ENCODE results near the gene BFSP2. TPM values are rescaled to one million over a fixed set of nuclear protein-coding genes. Genes with fewer than 3 reads are reported as not detected.

The BFSP2 gene
- total RNA-seq, 2 experiments from 2014 or later = 0.61 TPM; not detected in 1

Other genes with a start within 250 kb of the BFSP2 start
- 100 to 1,000 TPM; 291 to 305 TPM for gene CDV3, start 173.6 kb downstream of the BFSP2 start, total RNA-seq